ENCODE measurements around the gene PNISR. TPM values are rescaled to one million over a fixed set of nuclear protein-coding genes. Genes with fewer than 3 reads are reported as not detected.

Gene PNISR
- total and polyA plus RNA-seq, 2 of the 13 experiments (the other 11 are each of a cell fraction or from before 2014, with no cell fraction given), result 43.0 to 48.0 TPM

- TF ChIP-seq, protein P1, sequence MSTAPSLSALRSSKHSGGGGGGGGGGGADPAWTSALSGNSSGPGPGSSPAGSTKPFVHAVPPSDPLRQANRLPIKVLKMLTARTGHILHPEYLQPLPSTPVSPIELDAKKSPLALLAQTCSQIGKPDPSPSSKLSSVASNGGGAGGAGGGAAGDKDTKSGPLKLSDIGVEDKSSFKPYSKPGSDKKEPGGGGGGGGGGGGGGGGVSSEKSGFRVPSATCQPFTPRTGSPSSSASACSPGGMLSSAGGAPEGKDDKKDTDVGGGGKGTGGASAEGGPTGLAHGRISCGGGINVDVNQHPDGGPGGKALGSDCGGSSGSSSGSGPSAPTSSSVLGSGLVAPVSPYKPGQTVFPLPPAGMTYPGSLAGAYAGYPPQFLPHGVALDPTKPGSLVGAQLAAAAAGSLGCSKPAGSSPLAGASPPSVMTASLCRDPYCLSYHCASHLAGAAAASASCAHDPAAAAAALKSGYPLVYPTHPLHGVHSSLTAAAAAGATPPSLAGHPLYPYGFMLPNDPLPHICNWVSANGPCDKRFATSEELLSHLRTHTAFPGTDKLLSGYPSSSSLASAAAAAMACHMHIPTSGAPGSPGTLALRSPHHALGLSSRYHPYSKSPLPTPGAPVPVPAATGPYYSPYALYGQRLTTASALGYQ (CRISPR knock-in tag; IDR thresholded peaks at IDR 0.05), result no peak
- TF ChIP-seq ZMYM3 (CRISPR knock-in tag; IDR thresholded peaks at IDR 0.05) (no peak), DR1 (CRISPR knock-in tag; IDR thresholded peaks at IDR 0.05) (0 out of 2 replicates have a peak, but pooled peaks have one; percentile 28), HNF4G (IDR thresholded peaks at IDR 0.05; ENCODE audit: borderline replicate concordance, low read depth, low read length) (no peak), HNF4G (CRISPR knock-in tag; IDR thresholded peaks at IDR 0.05; ENCODE audit: borderline replicate concordance, low read depth) (no peak), RORA (CRISPR knock-in tag; IDR thresholded peaks at IDR 0.05) (no peak)
- TF ChIP-seq, protein P2, sequence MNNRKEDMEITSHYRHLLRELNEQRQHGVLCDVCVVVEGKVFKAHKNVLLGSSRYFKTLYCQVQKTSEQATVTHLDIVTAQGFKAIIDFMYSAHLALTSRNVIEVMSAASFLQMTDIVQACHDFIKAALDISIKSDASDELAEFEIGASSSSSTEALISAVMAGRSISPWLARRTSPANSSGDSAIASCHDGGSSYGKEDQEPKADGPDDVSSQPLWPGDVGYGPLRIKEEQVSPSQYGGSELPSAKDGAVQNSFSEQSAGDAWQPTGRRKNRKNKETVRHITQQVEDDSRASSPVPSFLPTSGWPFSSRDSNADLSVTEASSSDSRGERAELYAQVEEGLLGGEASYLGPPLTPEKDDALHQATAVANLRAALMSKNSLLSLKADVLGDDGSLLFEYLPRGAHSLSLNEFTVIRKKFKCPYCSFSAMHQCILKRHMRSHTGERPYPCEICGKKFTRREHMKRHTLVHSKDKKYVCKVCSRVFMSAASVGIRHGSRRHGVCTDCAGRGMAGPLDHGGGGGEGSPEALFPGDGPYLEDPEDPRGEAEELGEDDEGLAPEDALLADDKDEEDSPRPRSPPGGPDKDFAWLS (CRISPR knock-in tag; IDR thresholded peaks at IDR 0.05; ENCODE audit: borderline replicate concordance), result no peak
- TF ChIP-seq, protein P3, sequence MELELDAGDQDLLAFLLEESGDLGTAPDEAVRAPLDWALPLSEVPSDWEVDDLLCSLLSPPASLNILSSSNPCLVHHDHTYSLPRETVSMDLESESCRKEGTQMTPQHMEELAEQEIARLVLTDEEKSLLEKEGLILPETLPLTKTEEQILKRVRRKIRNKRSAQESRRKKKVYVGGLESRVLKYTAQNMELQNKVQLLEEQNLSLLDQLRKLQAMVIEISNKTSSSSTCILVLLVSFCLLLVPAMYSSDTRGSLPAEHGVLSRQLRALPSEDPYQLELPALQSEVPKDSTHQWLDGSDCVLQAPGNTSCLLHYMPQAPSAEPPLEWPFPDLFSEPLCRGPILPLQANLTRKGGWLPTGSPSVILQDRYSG (CRISPR knock-in tag; IDR thresholded peaks at IDR 0.05), result no peak
- TF ChIP-seq, protein P4, sequence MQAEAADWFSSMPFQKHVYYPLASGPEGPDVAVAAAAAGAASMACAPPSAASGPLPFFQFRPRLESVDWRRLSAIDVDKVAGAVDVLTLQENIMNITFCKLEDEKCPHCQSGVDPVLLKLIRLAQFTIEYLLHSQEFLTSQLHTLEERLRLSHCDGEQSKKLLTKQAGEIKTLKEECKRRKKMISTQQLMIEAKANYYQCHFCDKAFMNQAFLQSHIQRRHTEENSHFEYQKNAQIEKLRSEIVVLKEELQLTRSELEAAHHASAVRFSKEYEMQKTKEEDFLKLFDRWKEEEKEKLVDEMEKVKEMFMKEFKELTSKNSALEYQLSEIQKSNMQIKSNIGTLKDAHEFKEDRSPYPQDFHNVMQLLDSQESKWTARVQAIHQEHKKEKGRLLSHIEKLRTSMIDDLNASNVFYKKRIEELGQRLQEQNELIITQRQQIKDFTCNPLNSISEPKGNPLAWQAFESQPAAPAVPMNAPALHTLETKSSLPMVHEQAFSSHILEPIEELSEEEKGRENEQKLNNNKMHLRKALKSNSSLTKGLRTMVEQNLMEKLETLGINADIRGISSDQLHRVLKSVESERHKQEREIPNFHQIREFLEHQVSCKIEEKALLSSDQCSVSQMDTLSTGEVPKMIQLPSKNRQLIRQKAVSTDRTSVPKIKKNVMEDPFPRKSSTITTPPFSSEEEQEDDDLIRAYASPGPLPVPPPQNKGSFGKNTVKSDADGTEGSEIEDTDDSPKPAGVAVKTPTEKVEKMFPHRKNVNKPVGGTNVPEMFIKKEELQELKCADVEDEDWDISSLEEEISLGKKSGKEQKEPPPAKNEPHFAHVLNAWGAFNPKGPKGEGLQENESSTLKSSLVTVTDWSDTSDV (CRISPR knock-in tag; IDR thresholded peaks at IDR 0.05), result peak; percentile 65; the same call in 1 of the 2 replicates
- TF ChIP-seq, protein P5, sequence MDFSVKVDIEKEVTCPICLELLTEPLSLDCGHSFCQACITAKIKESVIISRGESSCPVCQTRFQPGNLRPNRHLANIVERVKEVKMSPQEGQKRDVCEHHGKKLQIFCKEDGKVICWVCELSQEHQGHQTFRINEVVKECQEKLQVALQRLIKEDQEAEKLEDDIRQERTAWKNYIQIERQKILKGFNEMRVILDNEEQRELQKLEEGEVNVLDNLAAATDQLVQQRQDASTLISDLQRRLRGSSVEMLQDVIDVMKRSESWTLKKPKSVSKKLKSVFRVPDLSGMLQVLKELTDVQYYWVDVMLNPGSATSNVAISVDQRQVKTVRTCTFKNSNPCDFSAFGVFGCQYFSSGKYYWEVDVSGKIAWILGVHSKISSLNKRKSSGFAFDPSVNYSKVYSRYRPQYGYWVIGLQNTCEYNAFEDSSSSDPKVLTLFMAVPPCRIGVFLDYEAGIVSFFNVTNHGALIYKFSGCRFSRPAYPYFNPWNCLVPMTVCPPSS (IDR thresholded peaks at IDR 0.05), result no peak
- TF ChIP-seq, protein P6, sequence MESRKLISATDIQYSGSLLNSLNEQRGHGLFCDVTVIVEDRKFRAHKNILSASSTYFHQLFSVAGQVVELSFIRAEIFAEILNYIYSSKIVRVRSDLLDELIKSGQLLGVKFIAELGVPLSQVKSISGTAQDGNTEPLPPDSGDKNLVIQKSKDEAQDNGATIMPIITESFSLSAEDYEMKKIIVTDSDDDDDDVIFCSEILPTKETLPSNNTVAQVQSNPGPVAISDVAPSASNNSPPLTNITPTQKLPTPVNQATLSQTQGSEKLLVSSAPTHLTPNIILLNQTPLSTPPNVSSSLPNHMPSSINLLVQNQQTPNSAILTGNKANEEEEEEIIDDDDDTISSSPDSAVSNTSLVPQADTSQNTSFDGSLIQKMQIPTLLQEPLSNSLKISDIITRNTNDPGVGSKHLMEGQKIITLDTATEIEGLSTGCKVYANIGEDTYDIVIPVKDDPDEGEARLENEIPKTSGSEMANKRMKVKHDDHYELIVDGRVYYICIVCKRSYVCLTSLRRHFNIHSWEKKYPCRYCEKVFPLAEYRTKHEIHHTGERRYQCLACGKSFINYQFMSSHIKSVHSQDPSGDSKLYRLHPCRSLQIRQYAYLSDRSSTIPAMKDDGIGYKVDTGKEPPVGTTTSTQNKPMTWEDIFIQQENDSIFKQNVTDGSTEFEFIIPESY (CRISPR knock-in tag; IDR thresholded peaks at IDR 0.05), result 0 out of 2 replicates have a peak, but pooled peaks have one; percentile 6
- TF ChIP-seq, protein P7, sequence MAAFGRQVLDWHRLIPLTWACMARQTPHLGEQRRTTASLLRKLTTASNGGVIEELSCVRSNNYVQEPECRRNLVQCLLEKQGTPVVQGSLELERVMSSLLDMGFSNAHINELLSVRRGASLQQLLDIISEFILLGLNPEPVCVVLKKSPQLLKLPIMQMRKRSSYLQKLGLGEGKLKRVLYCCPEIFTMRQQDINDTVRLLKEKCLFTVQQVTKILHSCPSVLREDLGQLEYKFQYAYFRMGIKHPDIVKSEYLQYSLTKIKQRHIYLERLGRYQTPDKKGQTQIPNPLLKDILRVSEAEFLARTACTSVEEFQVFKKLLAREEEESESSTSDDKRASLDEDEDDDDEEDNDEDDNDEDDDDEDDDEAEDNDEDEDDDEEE (CRISPR knock-in tag; IDR thresholded peaks at IDR 0.05), result no peak
Observed at GRCh38 chr6:99425647-99426450, 741 bp upstream of the PNISR start (continued).

Measured in HepG2 (cell line).